Measurements from ENCODE around the gene ECEL1.

The ECEL1 gene

GRCh38 chr2:232487385-232488096 lies at the start of gene ECEL1:
ECEL1 (minus strand) TSS chr2:232487834; CDS start chr2:232486653, 1,181 bp downstream.
- ChIA-PET POLR2A (no interaction called here), CTCF (no interaction called here)
- no peak for TF ChIP-seq SP1 (IDR thresholded peaks at IDR 0.05)
- no peak for TF ChIP-seq ELF4 (IDR thresholded peaks at IDR 0.05)
- no peak for TF ChIP-seq SUZ12 (IDR thresholded peaks at IDR 0.05)
- TF ChIP-seq NFRKB (IDR thresholded peaks at IDR 0.05), result no peak
- TF ChIP-seq FOXM1 (IDR thresholded peaks at IDR 0.05; ENCODE audit: borderline replicate concordance), result no peak; the same call in 1 of the 2 replicates
- no peak for TF ChIP-seq CTBP1 (IDR thresholded peaks at IDR 0.05; ENCODE audit: borderline replicate concordance)
- no peak for TF ChIP-seq L3MBTL2 (conservative IDR thresholded peaks at IDR 0.05)
- TF ChIP-seq LEF1 (IDR thresholded peaks at IDR 0.05; ENCODE audit: borderline replicate concordance), result no peak
- TF ChIP-seq FOXA1 (IDR thresholded peaks at IDR 0.05), result no peak
- TF ChIP-seq PKNOX1 (IDR thresholded peaks at IDR 0.05), result no peak
- TF ChIP-seq ZNF384 (IDR thresholded peaks at IDR 0.05), result no peak
- no peak for TF ChIP-seq BHLHE40 (IDR thresholded peaks at IDR 0.05; ENCODE audit: borderline replicate concordance)
- no peak for TF ChIP-seq TARDBP (IDR thresholded peaks at IDR 0.05)
- TF ChIP-seq HDGF (IDR thresholded peaks at IDR 0.05; ENCODE audit: borderline replicate concordance), result no peak
- TF ChIP-seq FOXK2 (IDR thresholded peaks at IDR 0.05), result no peak
- TF ChIP-seq ARNT (IDR thresholded peaks at IDR 0.05), result no peak
- peak; percentile 51 for DNase-seq (ENCODE audit: extremely low spot score)

GRCh38 chr2:232537079-232537478 lies 49.4 kb upstream of the ECEL1 start:
- POLR2A ChIA-PET, result interaction anchor here (1.3 kb wide), 1 partner anchor 14 kb away, joined by 5 read pairs; the partner anchor contains the start of genes EIF4E2 and TIGD1
- TF ChIP-seq HDGF (IDR thresholded peaks at IDR 0.05; ENCODE audit: borderline replicate concordance) (no peak), L3MBTL2 (conservative IDR thresholded peaks at IDR 0.05) (no peak), ELF4 (IDR thresholded peaks at IDR 0.05) (no peak), SUZ12 (IDR thresholded peaks at IDR 0.05) (no peak)
- DNase-seq (ENCODE audit: extremely low spot score), result peak; percentile 50
- CTCF ChIA-PET, result no interaction called here

GRCh38 chr2:232535761-232536530 lies 48.3 kb upstream of the ECEL1 start:
- no peak for DNase-seq (ENCODE audit: extremely low spot score)
- no peak for TF ChIP-seq HDGF (IDR thresholded peaks at IDR 0.05; ENCODE audit: borderline replicate concordance)
- TF ChIP-seq NFRKB (IDR thresholded peaks at IDR 0.05), result no peak
- no peak for TF ChIP-seq ARNT (IDR thresholded peaks at IDR 0.05)
- TF ChIP-seq ELF4 (IDR thresholded peaks at IDR 0.05), result no peak
- TF ChIP-seq SP1 (IDR thresholded peaks at IDR 0.05), result no peak
- TF ChIP-seq L3MBTL2 (conservative IDR thresholded peaks at IDR 0.05), result no peak
- no peak for TF ChIP-seq LEF1 (IDR thresholded peaks at IDR 0.05; ENCODE audit: borderline replicate concordance)
- no peak for TF ChIP-seq BHLHE40 (IDR thresholded peaks at IDR 0.05; ENCODE audit: borderline replicate concordance)
- TF ChIP-seq FOXK2 (IDR thresholded peaks at IDR 0.05), result no peak
- TF ChIP-seq CTBP1 (IDR thresholded peaks at IDR 0.05; ENCODE audit: borderline replicate concordance), result no peak
- no peak for TF ChIP-seq FOXM1 (IDR thresholded peaks at IDR 0.05; ENCODE audit: borderline replicate concordance)
- no peak for TF ChIP-seq FOXA1 (IDR thresholded peaks at IDR 0.05)
- TF ChIP-seq PKNOX1 (IDR thresholded peaks at IDR 0.05), result no peak
- TF ChIP-seq SUZ12 (IDR thresholded peaks at IDR 0.05), result no peak
- no peak for TF ChIP-seq TARDBP (IDR thresholded peaks at IDR 0.05)
- no peak for TF ChIP-seq ZNF384 (IDR thresholded peaks at IDR 0.05)
- CTCF ChIA-PET, result no interaction called here
- POLR2A ChIA-PET, result interaction anchor here (1.0 kb wide), 1 partner anchor 15 kb away, joined by 3 read pairs; the partner anchor contains the start of genes EIF4E2 and TIGD1

GRCh38 chr2:232534940-232535651 lies 47.5 kb upstream of the ECEL1 start:
- no peak for DNase-seq (ENCODE audit: extremely low spot score)
- no peak for TF ChIP-seq ZNF384 (IDR thresholded peaks at IDR 0.05)
- TF ChIP-seq SP1 (IDR thresholded peaks at IDR 0.05), result no peak
- TF ChIP-seq BHLHE40 (IDR thresholded peaks at IDR 0.05; ENCODE audit: borderline replicate concordance), result no peak
- TF ChIP-seq HDGF (IDR thresholded peaks at IDR 0.05; ENCODE audit: borderline replicate concordance), result no peak
- no peak for TF ChIP-seq NFRKB (IDR thresholded peaks at IDR 0.05)
- no peak for TF ChIP-seq CTBP1 (IDR thresholded peaks at IDR 0.05; ENCODE audit: borderline replicate concordance)
- TF ChIP-seq SUZ12 (IDR thresholded peaks at IDR 0.05), result no peak
- TF ChIP-seq L3MBTL2 (conservative IDR thresholded peaks at IDR 0.05), result no peak
- TF ChIP-seq TARDBP (IDR thresholded peaks at IDR 0.05), result no peak
- TF ChIP-seq FOXK2 (IDR thresholded peaks at IDR 0.05), result no peak
- TF ChIP-seq ELF4 (IDR thresholded peaks at IDR 0.05), result no peak
- no peak for TF ChIP-seq LEF1 (IDR thresholded peaks at IDR 0.05; ENCODE audit: borderline replicate concordance)
- TF ChIP-seq FOXA1 (IDR thresholded peaks at IDR 0.05), result no peak
- no peak for TF ChIP-seq ARNT (IDR thresholded peaks at IDR 0.05)
- no peak for TF ChIP-seq PKNOX1 (IDR thresholded peaks at IDR 0.05)
- no peak for TF ChIP-seq FOXM1 (IDR thresholded peaks at IDR 0.05; ENCODE audit: borderline replicate concordance)
- POLR2A ChIA-PET, result interaction anchor here (1.0 kb wide), 1 partner anchor 16 kb away, joined by 3 read pairs; the partner anchor contains the start of genes EIF4E2 and TIGD1
- CTCF ChIA-PET, result no interaction called here
